OCI-LY3 (cell line): ENCODE measurements around the gene MRPL4.
A peak's percentile ranks its signal among the peaks of the same experiment; 100 is the strongest.

ENCODE experiments used
- H2AFZ ChIP-seq: fragments of 200-600, 300-600 bp; shearing (Covaris generic); 2 replicates; pipeline ENCODE4 v1.6.0; 2014; ENCODE audit warnings: antibody characterized with exemption, low read depth, low read length
- H3K27ac ChIP-seq: fragments of 200-600, 300-600 bp; sonication (generic); 2 replicates; pipeline ENCODE4 v1.5.1; 2014; ENCODE audit warnings: mild to moderate bottlenecking, low read length, moderate library complexity, mixed read lengths
- H3K27me3 ChIP-seq: fragments of 200-600, 300-600 bp; sonication (generic); 2 replicates; pipeline ENCODE4 v1.6.1; 2014; ENCODE audit warnings: low read depth, low read length, mixed read lengths
- H3K36me3 ChIP-seq: fragments of 200-600, 300-600 bp; sonication (generic); replicated peaks from 2 replicates; pipeline ENCODE3; 2014; ENCODE audit warnings: low read depth, low read length, mixed read lengths
- H3K4me1 ChIP-seq: fragments of 300-600, 200-600 bp; sonication (generic); 2 replicates; pipeline ENCODE4 v1.6.1; 2014; ENCODE audit warnings: low read length, mixed read lengths
- H3K4me2 ChIP-seq: fragments of 200-600, 300-600 bp; sonication (generic); 2 replicates; pipeline ENCODE4 v1.6.1; 2014; ENCODE audit warnings: low read length, mixed read lengths
- H3K4me3 ChIP-seq: fragments of 300-600, 200-600 bp; sonication (generic); 2 replicates; pipeline ENCODE4 v1.5.1; 2014; ENCODE audit warnings: antibody characterized with exemption, mild to moderate bottlenecking, low read length, moderate library complexity
- H3K79me2 ChIP-seq: fragments of 300-600, 200-600 bp; shearing (Covaris generic); 2 replicates; pipeline ENCODE4 v1.6.1; 2014; ENCODE audit warnings: mild to moderate bottlenecking, low read length, mixed read lengths
- H3K9ac ChIP-seq: fragments of 300-600, 200-600 bp; shearing (Covaris generic); 2 replicates; pipeline ENCODE4 v1.6.0; 2014; ENCODE audit warnings: mild to moderate bottlenecking, low read length, moderate library complexity
- H3K9me3 ChIP-seq: fragments of 200-600, 300-600 bp; shearing (Covaris generic); 2 replicates; pipeline ENCODE4 v1.6.1; 2014; ENCODE audit warnings: low read length, mixed read lengths; ENCODE audit not compliant: insufficient read depth
- H4K20me1 ChIP-seq: fragments of 200-600, 300-600 bp; sonication (generic); 2 replicates; pipeline ENCODE4 v1.6.1; 2016; ENCODE audit warnings: low read length, mixed read lengths; ENCODE audit not compliant: insufficient read depth
- EZH2phosphoT487 ChIP-seq: fragments of 200-600 bp; shearing (Covaris generic); IDR thresholded peaks from 2 replicates; pipeline ENCODE4 v1.6.1; 2018; ENCODE audit warnings: antibody characterized with exemption, mixed run types, low read depth
- TF ChIP-seq, protein P1 (sequence below): fragments of 200-600, 300-600 bp; sonication (generic); IDR thresholded peaks from 2 replicates; pipeline ENCODE4 v1.5.1; 2014; ENCODE audit warnings: antibody characterized with exemption, low read length, low read depth

Gene MRPL4

DNA sequence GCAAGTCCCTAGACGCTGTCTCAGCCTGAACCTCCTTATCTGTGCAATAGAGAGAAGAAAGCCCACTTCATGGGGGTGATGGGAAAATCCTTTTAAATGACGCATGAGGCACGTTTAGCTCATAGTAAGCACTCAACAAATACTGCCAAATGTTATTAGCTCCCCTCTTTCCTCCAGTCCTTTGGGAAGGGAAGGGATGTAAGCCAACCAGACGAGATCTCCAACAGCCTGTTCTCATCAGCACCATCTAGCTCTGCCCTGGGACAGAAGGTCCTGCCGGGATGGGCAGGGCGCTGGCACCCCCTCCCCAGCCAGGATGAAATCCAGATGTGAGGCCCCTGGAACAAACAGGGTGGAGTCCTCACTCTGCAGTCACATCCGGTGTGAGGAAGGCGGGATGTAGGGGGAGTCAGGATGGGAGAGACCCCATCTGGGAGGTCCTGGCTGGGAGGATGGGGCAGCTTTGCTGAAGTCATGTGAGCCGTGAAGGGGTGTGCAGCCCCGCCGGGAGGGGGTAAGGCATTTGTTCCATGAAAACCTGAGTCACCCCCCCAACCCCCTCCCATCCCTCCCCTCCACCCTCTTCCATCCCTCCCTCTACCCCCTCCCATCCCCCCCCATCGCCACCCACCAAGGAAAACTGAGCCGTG is 25.5 kb upstream of the MRPL4 start:
- TF ChIP-seq, protein P1, sequence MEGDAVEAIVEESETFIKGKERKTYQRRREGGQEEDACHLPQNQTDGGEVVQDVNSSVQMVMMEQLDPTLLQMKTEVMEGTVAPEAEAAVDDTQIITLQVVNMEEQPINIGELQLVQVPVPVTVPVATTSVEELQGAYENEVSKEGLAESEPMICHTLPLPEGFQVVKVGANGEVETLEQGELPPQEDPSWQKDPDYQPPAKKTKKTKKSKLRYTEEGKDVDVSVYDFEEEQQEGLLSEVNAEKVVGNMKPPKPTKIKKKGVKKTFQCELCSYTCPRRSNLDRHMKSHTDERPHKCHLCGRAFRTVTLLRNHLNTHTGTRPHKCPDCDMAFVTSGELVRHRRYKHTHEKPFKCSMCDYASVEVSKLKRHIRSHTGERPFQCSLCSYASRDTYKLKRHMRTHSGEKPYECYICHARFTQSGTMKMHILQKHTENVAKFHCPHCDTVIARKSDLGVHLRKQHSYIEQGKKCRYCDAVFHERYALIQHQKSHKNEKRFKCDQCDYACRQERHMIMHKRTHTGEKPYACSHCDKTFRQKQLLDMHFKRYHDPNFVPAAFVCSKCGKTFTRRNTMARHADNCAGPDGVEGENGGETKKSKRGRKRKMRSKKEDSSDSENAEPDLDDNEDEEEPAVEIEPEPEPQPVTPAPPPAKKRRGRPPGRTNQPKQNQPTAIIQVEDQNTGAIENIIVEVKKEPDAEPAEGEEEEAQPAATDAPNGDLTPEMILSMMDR: no peak
- Histone ChIP-seq H2AFZ (no peak overlapping the region), H3K27me3 (no peaks in the 10 kb centered on the region), H3K9ac (no peak overlapping the region), H3K4me1 (peaks cover 27% of the 10 kb centered on the region), H3K4me2 (no peak overlapping the region), H3K36me3 (peaks cover 13% of the 10 kb centered on the region), H3K27ac (no peak overlapping the region), H3K4me3 (no peak overlapping the region), H3K9me3 (no peaks in the 10 kb centered on the region), H4K20me1 (peaks cover 33% of the 10 kb centered on the region), H3K79me2 (peaks cover 36% of the 10 kb centered on the region)

DNA sequence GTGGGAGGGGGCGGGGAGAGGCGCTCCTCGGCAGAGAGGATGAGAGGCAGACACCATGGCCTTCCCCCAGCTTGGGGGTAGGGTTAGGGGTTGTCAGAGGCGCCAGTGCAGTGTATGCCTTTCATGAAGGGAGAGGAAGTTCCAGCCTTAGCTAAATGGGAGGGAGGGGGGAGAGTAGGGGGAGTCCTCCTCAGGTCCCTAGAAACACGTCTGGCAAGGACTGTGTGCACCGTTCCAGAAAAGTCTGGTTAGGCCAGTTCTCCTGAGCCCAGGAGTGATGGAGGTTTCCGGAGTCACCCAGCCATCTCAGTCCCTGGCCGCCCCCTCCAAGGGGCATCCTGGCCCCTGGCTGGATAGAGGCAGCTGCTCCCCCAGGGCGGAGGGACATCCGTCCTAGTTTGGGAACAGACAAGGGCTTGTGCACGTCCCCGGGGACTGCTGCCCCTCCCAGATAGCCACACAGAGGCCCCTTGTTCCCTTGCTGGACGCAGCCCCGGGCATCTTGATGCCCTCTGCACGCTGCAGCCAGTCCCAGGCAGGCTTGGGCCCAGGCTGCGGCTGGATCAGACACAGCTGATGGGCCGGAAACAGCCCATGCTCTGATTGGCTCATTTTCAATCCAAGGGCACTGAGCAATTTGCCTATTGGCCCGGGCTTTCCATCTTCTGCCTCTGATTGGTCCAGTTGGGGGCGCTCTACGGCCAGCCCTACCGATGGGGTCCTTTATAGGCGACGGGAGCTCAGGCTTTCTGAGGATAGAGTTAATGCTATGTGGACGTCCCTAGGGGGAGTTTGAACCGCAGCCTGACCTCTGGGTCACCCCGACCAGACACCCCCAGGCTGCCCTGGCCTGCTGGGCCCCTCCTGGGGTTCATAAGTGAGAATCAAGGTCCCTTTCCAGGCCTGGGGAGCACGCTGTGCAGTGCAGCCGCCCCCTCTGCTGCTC is 24.7 kb upstream of the MRPL4 start:
- Histone ChIP-seq H2AFZ (no peak overlapping the region), H3K4me2 (peak overlapping the region; percentile 9; the same call in 1 of the 2 replicates), H3K27me3 (no peaks in the 10 kb centered on the region), H3K9me3 (no peaks in the 10 kb centered on the region), H3K36me3 (peaks cover 13% of the 10 kb centered on the region), H3K4me3 (no peak overlapping the region), H4K20me1 (peaks cover 33% of the 10 kb centered on the region), H3K27ac (no peak overlapping the region), H3K9ac (no peak overlapping the region), H3K79me2 (peaks cover 36% of the 10 kb centered on the region), H3K4me1 (peaks cover 35% of the 10 kb centered on the region)
- TF ChIP-seq, protein P1: peak; percentile 31
- TF ChIP-seq EZH2phosphoT487: no peak

DNA sequence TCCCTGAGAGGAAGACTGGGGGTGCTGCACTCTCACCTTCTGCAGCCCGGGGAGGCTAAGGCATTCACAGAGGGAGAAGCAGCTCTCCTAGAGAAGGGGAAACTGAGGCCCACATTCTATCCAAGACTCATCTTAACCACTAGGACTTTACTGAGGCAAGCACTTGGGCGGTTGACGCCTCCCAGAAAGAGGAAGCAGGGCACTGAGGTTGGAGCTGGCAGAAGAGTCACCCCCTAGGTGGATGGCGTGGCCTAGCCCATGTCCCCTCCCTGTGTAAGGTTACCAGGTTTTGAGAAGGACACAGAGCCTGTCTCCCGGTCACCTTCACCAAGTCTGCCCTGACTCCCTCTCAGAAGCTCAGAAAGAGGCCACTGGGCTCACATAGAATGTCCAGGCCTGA is 23.6 kb upstream of the MRPL4 start:
- Histone ChIP-seq H3K36me3 (peaks cover 13% of the 10 kb centered on the region), H3K4me3 (peak overlapping the region; percentile 10; the same call in 1 of the 2 replicates), H2AFZ (no peak overlapping the region), H3K4me2 (peak overlapping the region; percentile 80), H3K79me2 (peaks cover 36% of the 10 kb centered on the region), H3K4me1 (peaks cover 38% of the 10 kb centered on the region), H3K9ac (peak overlapping the region; percentile 24; the same call in 1 of the 2 replicates), H3K27ac (peak overlapping the region; percentile 12; the same call in 1 of the 2 replicates), H4K20me1 (peaks cover 33% of the 10 kb centered on the region), H3K27me3 (no peaks in the 10 kb centered on the region), H3K9me3 (no peaks in the 10 kb centered on the region)
- TF ChIP-seq EZH2phosphoT487: no peak
- TF ChIP-seq, protein P1: no peak

DNA sequence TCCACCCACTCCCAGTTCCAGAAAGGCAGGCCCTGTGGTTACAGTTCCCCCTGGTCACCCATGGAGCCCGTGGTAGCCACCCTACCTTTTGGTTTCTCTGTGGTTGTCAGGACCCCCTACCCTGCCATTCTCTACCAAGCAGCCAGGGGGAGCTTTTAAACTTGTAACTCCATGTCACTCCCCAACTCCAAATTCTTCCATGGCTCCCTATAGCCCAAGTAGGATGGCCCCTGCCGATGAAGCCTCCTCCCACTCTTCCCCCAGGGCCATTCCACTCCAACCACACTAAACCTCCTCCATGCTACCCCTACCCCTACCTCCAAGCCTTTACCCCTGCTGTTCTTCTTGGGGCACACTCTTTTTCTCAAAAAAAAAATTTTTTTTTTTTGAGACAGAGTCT is 23.1 kb upstream of the MRPL4 start:
- H2AFZ ChIP-seq: no peak overlapping the region
- H3K36me3 ChIP-seq: peaks cover 10% of the 10 kb centered on the region
- H4K20me1 ChIP-seq: peaks cover 28% of the 10 kb centered on the region
- H3K4me2 ChIP-seq: peak overlapping the region; percentile 80
- TF ChIP-seq EZH2phosphoT487: no peak
- TF ChIP-seq, protein P1: peak; percentile 73
- H3K9me3 ChIP-seq: no peaks in the 10 kb centered on the region
- peaks cover 38% of the 10 kb centered on the region for H3K4me1 ChIP-seq
- peaks cover 36% of the 10 kb centered on the region for H3K79me2 ChIP-seq
- H3K9ac ChIP-seq: peak overlapping the region; percentile 24; the same call in 1 of the 2 replicates
- peak overlapping the region; percentile 12; the same call in 1 of the 2 replicates for H3K27ac ChIP-seq
- no peaks in the 10 kb centered on the region for H3K27me3 ChIP-seq
- H3K4me3 ChIP-seq: peak overlapping the region; percentile 10; the same call in 1 of the 2 replicates
